Small intestine (tissue), 7 donors: Measurements from ENCODE around the gene PPP1R1A. TPM values are rescaled to one million over a fixed set of nuclear protein-coding genes. Genes with fewer than 3 reads are reported as not detected.

Experiments used
- DNase-seq, 2 donors: peaks; one replicate each; pipeline versions ENCODE4 v3.0.0 to v3.0.0-alpha.2; 2013
- FAIRE-seq: peaks from 2 replicates; lab custom pipeline; 2012; peaks lifted over from hg19 to GRCh38; lab: Jason Lieb, UNC
- H3K27ac ChIP-seq, 3 donors: one replicate each; pipeline ENCODE4 v1.5.1; 2013; ENCODE audit warnings: low read length in 2 of 3, mild to moderate bottlenecking in 2 of 3, control low read depth in 1 of 3, inconsistent platforms in 1 of 3, low read depth in 1 of 3, moderate library complexity in 1 of 3
- H3K27me3 ChIP-seq, 3 donors: one replicate each; pipeline ENCODE4 v1.6.1; 2013; ENCODE audit warnings: low read length in 3 of 3, inconsistent platforms in 1 of 3; ENCODE audit not compliant: control insufficient read depth in 3 of 3, insufficient read depth in 3 of 3
- H3K36me3 ChIP-seq, 3 donors: one replicate each; pipeline ENCODE4 v1.6.1; 2013; ENCODE audit warnings: low read length in 3 of 3, inconsistent platforms in 1 of 3, low read depth in 1 of 3, mild to moderate bottlenecking in 1 of 3, moderate library complexity in 1 of 3; ENCODE audit not compliant: control insufficient read depth in 3 of 3, insufficient read depth in 2 of 3
- H3K4me1 ChIP-seq, 3 donors: one replicate each; pipeline ENCODE4 v1.6.1; 2013; ENCODE audit warnings: low read length in 2 of 3, inconsistent platforms in 1 of 3, low read depth in 1 of 3, mild to moderate bottlenecking in 1 of 3, moderate library complexity in 1 of 3; ENCODE audit not compliant: control insufficient read depth in 3 of 3, insufficient read depth in 2 of 3
- H3K4me3 ChIP-seq, 3 donors: one replicate each; pipeline ENCODE4 v1.5.1; 2013; ENCODE audit warnings: low read length in 3 of 3, control low read depth in 1 of 3, inconsistent platforms in 1 of 3, low read depth in 1 of 3, mild to moderate bottlenecking in 1 of 3, moderate library complexity in 1 of 3
- H3K9me3 ChIP-seq, 2 donors: one replicate each; pipeline ENCODE4 v1.6.1; 2013; ENCODE audit warnings: low read depth in 1 of 2, low read length in 1 of 2; ENCODE audit not compliant: control insufficient read depth in 2 of 2, insufficient read depth in 1 of 2
- WGBS, 3 donors: extraction: QIAGEN DNeasy Blood & Tissue Kit; methylation state at CpG; one replicate each; pipeline ENCODE4 v1.1.7; 2013; 5-methylcytosine and 5-hydroxymethylcytosine counted together
- polyA plus RNA-seq, 4 donors: library from polyadenylated mRNA; stranded (reverse) in 3 of 4; unstranded in 1 of 4; fragments of 200-250 nt in 3 of 4; fragments of 120-200 nt in 1 of 4; gene quantifications; one replicate each; pipeline versions ENCODE4 v1.2.1 to v1.2.3, GENCODE V29; 2013
- donor health status: healthy with polysubstance abuse.
- donor health status: control.
- donor health status: control.
- donor health status: Bipolar disorder and iron deficiency.
- donor health status: healthy.

PPP1R1A gene
- polyA plus RNA-seq, 4 donors = 3.0 to 15.8 (median 6.0) TPM

DNA sequence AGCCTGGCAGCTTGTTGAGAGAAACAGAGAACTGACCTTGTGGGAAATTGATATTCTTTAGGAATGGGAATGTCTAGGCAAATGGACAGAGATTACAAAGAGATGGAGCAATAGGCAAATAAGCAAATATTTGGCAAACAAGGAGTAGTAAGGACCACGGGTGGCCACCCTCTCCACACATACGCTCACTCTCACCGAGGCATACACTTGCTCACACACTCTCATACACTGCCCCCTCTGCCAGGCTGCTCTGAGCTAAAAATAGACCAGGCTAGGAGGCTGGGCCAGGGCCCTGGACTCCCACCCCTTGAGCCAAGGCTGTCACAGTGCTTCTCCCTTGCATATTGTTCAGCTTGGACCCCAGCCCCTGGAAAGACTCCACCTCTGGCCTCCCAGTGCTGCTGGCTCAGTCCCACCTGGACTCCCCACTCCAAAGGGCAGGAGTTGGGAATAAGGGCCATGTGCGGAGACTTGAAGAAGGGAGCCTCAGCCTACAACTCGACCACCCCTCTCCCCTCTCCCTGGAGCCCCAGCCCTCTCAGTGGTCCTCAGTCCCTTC is 1.1 kb downstream of the PPP1R1A start:
- H3K4me3 ChIP-seq = peak overlapping the region in 1 of 3 donors; percentile 59
- FAIRE-seq (no peak), DNase-seq (peak in 1 of 2 donors; percentile 50)
- H3K4me1 ChIP-seq = peaks cover 0 to 18% (median 0%) of the 10 kb centered on the region in 3 donors
- WGBS, 3 donors = 19 to 54% (median 36%) methylated on average over 5 of the region's 5 CpGs
- peaks cover 0 to 13% (median 4%) of the 10 kb centered on the region in 3 donors for H3K27me3 ChIP-seq
- H3K36me3 ChIP-seq = peaks cover 0 to 16% (median 0%) of the 10 kb centered on the region in 3 donors
- H3K9me3 ChIP-seq = no peaks in the 10 kb centered on the region
- no peak overlapping the region for H3K27ac ChIP-seq

DNA sequence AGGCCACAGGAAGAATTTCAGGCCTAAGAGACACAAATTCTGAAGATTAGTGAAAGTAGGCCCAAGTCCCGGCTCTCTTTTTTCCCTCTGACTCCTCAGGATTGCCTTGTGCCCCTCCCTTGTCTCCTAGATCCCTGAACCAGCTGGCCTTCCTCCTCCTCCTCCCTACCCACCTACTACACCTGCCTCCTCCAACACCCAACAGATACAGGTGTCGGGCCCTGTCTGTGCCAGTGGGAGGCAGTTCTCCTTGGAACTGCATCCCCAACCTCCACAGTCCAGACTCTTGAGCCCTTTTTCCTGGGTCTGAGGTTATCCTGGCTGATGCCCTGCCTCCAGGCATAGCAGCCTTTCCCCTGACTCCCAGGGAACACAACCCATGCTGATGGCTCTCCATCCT is 1.8 kb downstream of the PPP1R1A start:
- no peak overlapping the region for H3K4me3 ChIP-seq
- peaks cover 0 to 21% (median 0%) of the 10 kb centered on the region in 3 donors for H3K36me3 ChIP-seq
- no peak overlapping the region for H3K27ac ChIP-seq
- peaks cover 0 to 13% (median 4%) of the 10 kb centered on the region in 3 donors for H3K27me3 ChIP-seq
- DNase-seq (no peak), FAIRE-seq (no peak)
- whole genome bisulfite sequencing, 3 donors = 13 to 61% (median 40%) methylated on average over 2 of the region's 2 CpGs
- H3K9me3 ChIP-seq = no peaks in the 10 kb centered on the region
- H3K4me1 ChIP-seq = peaks cover 0 to 17% (median 0%) of the 10 kb centered on the region in 3 donors

GRCh38 chr12:54585243-54585642 is 3.2 kb downstream of the PPP1R1A start:
- Histone ChIP-seq H3K4me3 (no peak overlapping the region), H3K9me3 (no peaks in the 10 kb centered on the region), H3K4me1 (peaks cover 0 to 14% (median 0%) of the 10 kb centered on the region in 3 donors), H3K27ac (no peak overlapping the region), H3K36me3 (peaks cover 0 to 27% (median 0%) of the 10 kb centered on the region in 3 donors), H3K27me3 (peaks cover 0 to 13% (median 4%) of the 10 kb centered on the region in 3 donors)
- 75 to 91% (median 90%) methylated on average over 2 of the region's 2 CpGs for WGBS, 3 donors
- FAIRE-seq (no peak), DNase-seq (no peak)

DNA sequence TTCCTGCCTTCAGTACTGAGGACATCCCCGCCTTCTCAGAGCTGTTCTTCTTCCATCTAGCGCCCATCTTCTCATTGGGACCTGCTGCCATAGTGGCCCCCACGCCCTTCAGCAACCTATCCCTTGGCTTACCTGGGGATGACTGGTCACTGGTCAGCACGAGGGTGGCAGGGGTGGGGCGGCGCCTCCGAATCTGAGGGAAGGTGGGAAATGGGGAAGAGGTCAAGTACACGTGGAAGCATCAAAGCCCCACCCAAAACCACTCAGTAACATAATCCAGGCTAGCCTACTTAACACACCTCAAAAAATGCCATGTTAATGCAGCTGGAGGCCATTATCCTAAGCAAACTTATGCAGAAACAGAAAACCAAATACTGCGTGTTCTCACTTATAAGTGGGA is 4.3 kb downstream of the PPP1R1A start:
- DNase-seq = no peak
- Histone ChIP-seq H3K27ac (no peak overlapping the region), H3K36me3 (peaks cover 0 to 27% (median 0%) of the 10 kb centered on the region in 3 donors), H3K4me3 (no peak overlapping the region), H3K4me1 (peaks cover 0 to 16% (median 0%) of the 10 kb centered on the region in 3 donors), H3K27me3 (peaks cover 0 to 13% (median 3%) of the 10 kb centered on the region in 3 donors), H3K9me3 (no peaks in the 10 kb centered on the region)
- FAIRE-seq = no peak
- 67 to 74% (median 73%) methylated on average over 9 of the region's 9 CpGs for WGBS, 3 donors

DNA sequence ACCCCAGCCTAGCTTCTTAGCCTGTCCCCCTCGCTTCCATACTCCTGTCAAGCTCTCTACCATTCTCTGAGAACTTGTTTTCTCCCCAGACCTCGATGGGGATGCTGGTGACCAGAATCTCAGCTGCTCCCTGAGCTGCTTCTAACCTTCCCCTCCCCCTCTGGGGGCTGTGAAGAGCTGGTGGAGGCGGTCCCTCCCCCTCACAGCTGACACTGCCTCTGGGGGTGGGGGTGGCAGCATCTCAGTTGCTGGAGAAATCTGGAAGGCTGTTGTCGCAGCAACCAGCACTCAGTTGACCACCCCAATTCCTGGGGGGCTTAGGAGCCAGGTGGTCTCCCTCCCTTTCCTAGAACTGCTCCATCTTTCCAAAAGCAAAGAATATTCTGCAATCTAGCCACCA is 4.7 kb downstream of the PPP1R1A start:
- H3K27me3 ChIP-seq = peaks cover 0 to 13% (median 0%) of the 10 kb centered on the region in 3 donors
- no peak overlapping the region for H3K4me3 ChIP-seq
- FAIRE-seq = no peak
- no peaks in the 10 kb centered on the region for H3K9me3 ChIP-seq
- H3K27ac ChIP-seq = no peak overlapping the region
- DNase-seq = no peak
- 60 to 81% (median 74%) methylated on average over 4 of the region's 4 CpGs for WGBS, 3 donors
- peaks cover 0 to 12% (median 0%) of the 10 kb centered on the region in 3 donors for H3K4me1 ChIP-seq
- H3K36me3 ChIP-seq = peaks cover 0 to 27% (median 0%) of the 10 kb centered on the region in 3 donors

- Histone ChIP-seq H3K36me3 (peaks cover 0 to 30% (median 0%) of the 10 kb centered on the region in 3 donors), H3K4me3 (no peak overlapping the region), H3K4me1 (peaks cover 0 to 3% (median 0%) of the 10 kb centered on the region in 3 donors), H3K27ac (no peak overlapping the region), H3K9me3 (no peaks in the 10 kb centered on the region), H3K27me3 (peaks cover 0 to 5% (median 0%) of the 10 kb centered on the region in 3 donors)
- 84 to 87% (median 87%) methylated on average over 6 of the region's 6 CpGs for WGBS, 3 donors
- FAIRE-seq (no peak), DNase-seq (no peak)
Observed at GRCh38 chr12:54581412-54581811, 7.0 kb downstream of the PPP1R1A start.

DNA sequence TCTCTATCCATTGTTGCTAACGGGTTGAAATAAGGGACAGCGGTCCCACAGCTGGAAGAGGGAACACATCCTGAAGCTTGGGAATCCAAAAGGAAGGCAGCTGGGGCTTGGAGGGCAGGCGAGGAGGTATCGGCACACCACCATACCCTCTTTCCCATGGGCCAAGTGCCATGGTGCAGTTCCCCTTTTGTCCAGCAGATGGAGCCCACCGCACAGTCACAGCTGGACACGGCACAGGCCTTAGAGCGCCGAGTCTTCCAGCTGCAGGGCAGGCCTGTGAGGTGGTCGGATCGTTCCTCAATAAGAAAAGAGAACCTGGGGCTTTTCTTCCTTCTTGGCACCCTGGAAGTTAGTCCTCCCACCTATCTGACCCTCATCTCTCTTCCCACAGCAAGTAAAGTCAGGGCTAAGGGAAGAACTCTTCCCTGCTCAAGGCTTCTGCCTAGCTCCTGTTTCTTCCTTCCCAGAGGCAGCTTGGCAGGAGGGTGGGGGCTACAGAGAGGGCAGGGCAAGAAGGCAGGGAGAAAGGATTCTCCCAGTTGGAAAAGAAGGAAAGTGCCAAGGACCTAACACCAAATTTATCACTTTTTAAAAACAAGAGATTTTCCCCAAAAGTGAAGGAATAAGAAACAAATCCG is 8.6 kb downstream of the PPP1R1A start:
- no peak for FAIRE-seq
- peaks cover 0 to 32% (median 0%) of the 10 kb centered on the region in 3 donors for H3K36me3 ChIP-seq
- H3K9me3 ChIP-seq = no peaks in the 10 kb centered on the region
- peaks cover 0 to 3% (median 0%) of the 10 kb centered on the region in 3 donors for H3K4me1 ChIP-seq
- peak; percentile 79 to 89 for DNase-seq
- no peak overlapping the region for H3K4me3 ChIP-seq
- no peak overlapping the region for H3K27ac ChIP-seq
- WGBS, 3 donors = 11% methylated on average over 11 of the region's 11 CpGs
- no peaks in the 10 kb centered on the region for H3K27me3 ChIP-seq

- Histone ChIP-seq H3K36me3 (peaks cover 0 to 32% (median 0%) of the 10 kb centered on the region in 3 donors), H3K27me3 (no peaks in the 10 kb centered on the region), H3K27ac (no peak overlapping the region), H3K9me3 (no peaks in the 10 kb centered on the region), H3K4me3 (no peak overlapping the region), H3K4me1 (peaks cover 0 to 3% (median 0%) of the 10 kb centered on the region in 3 donors)
- 55 to 62% (median 62%) methylated on average over 4 of the region's 4 CpGs for WGBS, 3 donors
- FAIRE-seq = no peak
- DNase-seq = no peak
Observed at GRCh38 chr12:54579258-54579657, 9.2 kb downstream of the PPP1R1A start.
